Measurements from ENCODE around the gene PRKCD. TPM values are rescaled to one million over a fixed set of nuclear protein-coding genes. Genes with fewer than 3 reads are reported as not detected.

The PRKCD gene
- total and polyA plus RNA-seq, 7 experiments from 2014 or later, result 7.7 to 72.8 (median 17.5) TPM

- no peak overlapping the region for H3K4me3 ChIP-seq (ENCODE audit: low read length)
- H3K9me3 ChIP-seq (ENCODE audit: control insufficient read depth in 2 of 3, low read length in 3 of 3), result no peaks in the 10 kb centered on the region
- H3K27me3 ChIP-seq (ENCODE audit: control insufficient read depth in 2 of 2, insufficient read depth in 2 of 2, low read length in 2 of 2), result no peaks in the 10 kb centered on the region
- H3K4me1 Mint-ChIP-seq, result peaks cover 0 to 10% (median 6%) of the 10 kb centered on the region in 7 donors
- H3K27ac ChIP-seq (ENCODE audit: low read depth, low read length), result no peak overlapping the region
- H3K36me3 ChIP-seq (ENCODE audit: control insufficient read depth in 2 of 3, insufficient read depth in 3 of 3, low read length in 3 of 3), result peaks cover 0 to 4% (median 0%) of the 10 kb centered on the region in 3 experiments
- peak overlapping the region in 1 of 9 donors; percentile 43 for H3K27ac Mint-ChIP-seq
- H3K27me3 Mint-ChIP-seq, result peaks cover 0 to 13% (median 0%) of the 10 kb centered on the region in 5 donors
- POLR2A ChIA-PET, result no interaction called here
- no peaks in the 10 kb centered on the region for H3K9me3 Mint-ChIP-seq
- DNase-seq (no peak), ATAC-seq (no peak)
- CTCF ChIA-PET, result interaction anchor here (0.8 kb wide), 1 partner anchor 64 kb away, joined by 4 read pairs; no protein-coding TSS in a partner anchor
- H3K4me3 Mint-ChIP-seq, result no peak overlapping the region
- intact Hi-C loops (cut with micrococcal nuclease), result loop anchor here in 1 of 2 donors (5.0 kb wide), 2 partner anchors 36 to 346 kb away; partner anchors contain the start of gene PRKCD
- H3K4me1 ChIP-seq (ENCODE audit: control insufficient read depth in 2 of 2, insufficient read depth in 2 of 2, low read length in 2 of 2), result peaks cover 0 to 4% of the 10 kb centered on the region in 2 donors
- no peaks in the 10 kb centered on the region for H3K36me3 Mint-ChIP-seq
These were observed 37.4 kb downstream of the PRKCD start for GRCh38 chr3:53198256-53198977.

- Mint-ChIP-seq H3K27ac (no peak overlapping the region), H3K9me3 (no peaks in the 10 kb centered on the region), H3K27me3 (peaks cover 0 to 13% (median 0%) of the 10 kb centered on the region in 5 donors), H3K4me1 (peaks cover 0 to 10% (median 6%) of the 10 kb centered on the region in 7 donors), H3K4me3 (no peak overlapping the region), H3K36me3 (no peaks in the 10 kb centered on the region)
- intact Hi-C loops (cut with micrococcal nuclease), result loop anchor here in 1 of 2 donors (5.0 kb wide), 2 partner anchors 37 to 347 kb away; partner anchors contain the start of gene PRKCD
- H3K36me3 ChIP-seq (ENCODE audit: control insufficient read depth in 2 of 3, insufficient read depth in 3 of 3, low read length in 3 of 3), result peaks cover 0 to under 1% (median 0%) of the 10 kb centered on the region in 3 experiments
- ChIA-PET POLR2A (no interaction called here), CTCF (interaction anchor here (0.7 kb wide), 1 partner anchor 26 kb away, joined by 4 read pairs; no protein-coding TSS in a partner anchor)
- DNase-seq, result no peak
- peaks cover 0 to 4% of the 10 kb centered on the region in 2 donors for H3K4me1 ChIP-seq (ENCODE audit: control insufficient read depth in 2 of 2, insufficient read depth in 2 of 2, low read length in 2 of 2)
- ATAC-seq, result no peak
- H3K27me3 ChIP-seq (ENCODE audit: control insufficient read depth in 2 of 2, insufficient read depth in 2 of 2, low read length in 2 of 2), result no peaks in the 10 kb centered on the region
- H3K27ac ChIP-seq (ENCODE audit: low read depth, low read length), result no peak overlapping the region
- no peaks in the 10 kb centered on the region for H3K9me3 ChIP-seq (ENCODE audit: control insufficient read depth in 2 of 3, low read length in 3 of 3)
- H3K4me3 ChIP-seq (ENCODE audit: low read length), result no peak overlapping the region
These were observed 38.0 kb downstream of the PRKCD start for GRCh38 chr3:53198996-53199395.

GRCh38 chr3:53199834-53200233 is 38.8 kb downstream of the PRKCD start:
- Mint-ChIP-seq H3K27ac (no peak overlapping the region), H3K9me3 (no peaks in the 10 kb centered on the region), H3K4me3 (no peak overlapping the region), H3K27me3 (peaks cover 0 to 13% (median 0%) of the 10 kb centered on the region in 5 donors), H3K4me1 (peaks cover 0 to 10% (median 6%) of the 10 kb centered on the region in 7 donors), H3K36me3 (peaks cover 0 to 4% (median 0%) of the 10 kb centered on the region in 5 donors)
- intact Hi-C loops (cut with micrococcal nuclease), result loop anchor here in 1 of 2 donors (5.0 kb wide), 2 partner anchors 38 to 348 kb away; partner anchors contain the start of gene PRKCD
- ATAC-seq (no peak), DNase-seq (no peak)
- H3K36me3 ChIP-seq (ENCODE audit: control insufficient read depth in 2 of 3, insufficient read depth in 3 of 3, low read length in 3 of 3), result no peaks in the 10 kb centered on the region
- ChIA-PET CTCF (interaction anchor here (0.7 to 1.2 kb wide), 2 partner anchors 27 to 85 kb away, joined by 4 read pairs; no protein-coding TSS in a partner anchor), POLR2A (no interaction called here)
- no peak overlapping the region for H3K27ac ChIP-seq (ENCODE audit: low read depth, low read length)
- H3K4me3 ChIP-seq (ENCODE audit: low read length), result no peak overlapping the region
- H3K27me3 ChIP-seq (ENCODE audit: control insufficient read depth in 2 of 2, insufficient read depth in 2 of 2, low read length in 2 of 2), result no peaks in the 10 kb centered on the region
- H3K4me1 ChIP-seq (ENCODE audit: control insufficient read depth in 2 of 2, insufficient read depth in 2 of 2, low read length in 2 of 2), result peaks cover 0 to 4% of the 10 kb centered on the region in 2 donors
- no peaks in the 10 kb centered on the region for H3K9me3 ChIP-seq (ENCODE audit: control insufficient read depth in 2 of 3, low read length in 3 of 3)

GRCh38 chr3:53200501-53201498 is 39.8 kb downstream of the PRKCD start:
- H3K27ac Mint-ChIP-seq, result no peak overlapping the region
- ChIA-PET CTCF (interaction anchor here (1.2 kb wide), 1 partner anchor 86 kb away, joined by 4 read pairs; no protein-coding TSS in a partner anchor), POLR2A (no interaction called here)
- Histone ChIP-seq H3K4me1 (ENCODE audit: control insufficient read depth in 2 of 2, insufficient read depth in 2 of 2, low read length in 2 of 2) (peaks cover 0 to 2% of the 10 kb centered on the region in 2 donors), H3K27me3 (ENCODE audit: control insufficient read depth in 2 of 2, insufficient read depth in 2 of 2, low read length in 2 of 2) (no peaks in the 10 kb centered on the region), H3K36me3 (ENCODE audit: control insufficient read depth in 2 of 3, insufficient read depth in 3 of 3, low read length in 3 of 3) (no peaks in the 10 kb centered on the region), H3K4me3 (ENCODE audit: low read length) (no peak overlapping the region), H3K9me3 (ENCODE audit: control insufficient read depth in 2 of 3, low read length in 3 of 3) (no peaks in the 10 kb centered on the region), H3K27ac (ENCODE audit: low read depth, low read length) (no peak overlapping the region)
- H3K36me3 Mint-ChIP-seq, result peaks cover 0 to 5% (median 0%) of the 10 kb centered on the region in 5 donors
- no peak for DNase-seq
- ATAC-seq, result no peak
- H3K27me3 Mint-ChIP-seq, result peaks cover 0 to 8% (median 0%) of the 10 kb centered on the region in 5 donors
- H3K9me3 Mint-ChIP-seq, result no peaks in the 10 kb centered on the region
- H3K4me3 Mint-ChIP-seq, result no peak overlapping the region
- H3K4me1 Mint-ChIP-seq, result peaks cover 0 to 5% (median 0%) of the 10 kb centered on the region in 7 donors
- intact Hi-C loops (cut with micrococcal nuclease), result no loop called here

GRCh38 chr3:53202331-53203015 is 41.5 kb downstream of the PRKCD start:
- H3K9me3 Mint-ChIP-seq, result peaks cover 0 to 10% (median 6%) of the 10 kb centered on the region in 11 donors
- H3K9me3 ChIP-seq (ENCODE audit: control insufficient read depth in 2 of 3, low read length in 3 of 3), result no peaks in the 10 kb centered on the region
- H3K27ac ChIP-seq (ENCODE audit: low read depth, low read length), result no peak overlapping the region
- peaks cover 0 to 8% (median 0%) of the 10 kb centered on the region in 5 donors for H3K27me3 Mint-ChIP-seq
- CTCF ChIA-PET, result interaction anchor here (0.6 kb wide), 1 partner anchor 139 kb away, joined by 3 read pairs; no protein-coding TSS in a partner anchor
- H3K4me3 ChIP-seq (ENCODE audit: low read length), result no peak overlapping the region
- H3K36me3 ChIP-seq (ENCODE audit: control insufficient read depth in 2 of 3, insufficient read depth in 3 of 3, low read length in 3 of 3), result no peaks in the 10 kb centered on the region
- ATAC-seq, result no peak
- intact Hi-C loops (cut with micrococcal nuclease), result no loop called here
- H3K4me3 Mint-ChIP-seq, result no peak overlapping the region
- H3K27ac Mint-ChIP-seq, result no peak overlapping the region
- POLR2A ChIA-PET, result no interaction called here
- H3K27me3 ChIP-seq (ENCODE audit: control insufficient read depth in 2 of 2, insufficient read depth in 2 of 2, low read length in 2 of 2), result no peaks in the 10 kb centered on the region
- no peaks in the 10 kb centered on the region for H3K4me1 ChIP-seq (ENCODE audit: control insufficient read depth in 2 of 2, insufficient read depth in 2 of 2, low read length in 2 of 2)
- no peak for DNase-seq
- H3K36me3 Mint-ChIP-seq, result peaks cover 0 to 9% (median 0%) of the 10 kb centered on the region in 5 donors
- no peaks in the 10 kb centered on the region for H3K4me1 Mint-ChIP-seq
